A549 (cell line): ENCODE measurements around the gene KIFC3. TPM values are rescaled to one million over a fixed set of nuclear protein-coding genes. Genes with fewer than 3 reads are reported as not detected.

ENCODE experiments used
- ATAC-seq, 2 experiments: fragments of 200-7000 bp in 1 of 2; fragments of >200 bp in 1 of 2; cut with Nextera tagmentation in 1 of 2; cut with Tn5 transposase in 1 of 2; 3 replicates each; pipeline versions ENCODE4 v1.8.0 to v1.9.1; 2018 to 2020; ENCODE audit warnings: mild to moderate bottlenecking in 1 of 2, moderate library complexity in 1 of 2
- CTCF ChIA-PET: fragments of 300-600 bp; sonication (Branson Sonifier 250); formaldehyde crosslinking; extraction: SDS; loops from one replicate; lab custom pipeline; 2021; ENCODE audit warnings: antibody characterized with exemption, inconsistent platforms; lab: Yijun Ruan, JAX
- POLR2A ChIA-PET: fragments of 350-600 bp; formaldehyde crosslinking; extraction: SDS; loops from one replicate; lab custom pipeline; 2021; ENCODE audit warnings: antibody characterized with exemption, inconsistent platforms; lab: Yijun Ruan, JAX
- DNase-seq, 2 experiments: peaks; one replicate each; pipeline versions ENCODE4 v3.0.0 to v3.0.0-alpha.2; 2011 to 2016; ENCODE audit warnings: low read depth in 1 of 2, low spot score in 1 of 2
- FAIRE-seq: peaks from 2 replicates; lab custom pipeline; 2011; peaks lifted over from hg19 to GRCh38; lab: Jason Lieb, UNC
- H3K27ac ChIP-seq, 2 experiments: fragments of >200 bp; sonication (Bioruptor Twin); formaldehyde crosslinking; 3 replicates each; pipeline ENCODE4 v1.5.1; 2016 to 2017
- H3K4me1 ChIP-seq: fragments of >200 bp; sonication (Bioruptor Twin); formaldehyde crosslinking; 3 replicates; pipeline ENCODE4 v1.6.1; 2016
- H3K4me2 ChIP-seq: fragments of >200 bp; sonication (Bioruptor Twin); formaldehyde crosslinking; 3 replicates; pipeline ENCODE4 v1.6.1; 2016
- H3K4me3 ChIP-seq: fragments of >200 bp; sonication (Bioruptor Twin); formaldehyde crosslinking; 3 replicates; pipeline ENCODE4 v1.5.1; 2016
- H3K9me3 ChIP-seq: fragments of >200 bp; sonication (Bioruptor Twin); formaldehyde crosslinking; 3 replicates; pipeline ENCODE4 v1.6.1; 2016
- BHLHE40 ChIP-seq: IDR thresholded peaks from 2 replicates; pipeline ENCODE4 v1.6.1; 2012; ENCODE audit warnings: low read depth, low read length, inconsistent platforms
- CHD4 ChIP-seq: fragments of 200-600 bp; sonication (generic); IDR thresholded peaks from 2 replicates; pipeline ENCODE4 v1.6.1; 2016; ENCODE audit warnings: antibody characterized with exemption, mild to moderate bottlenecking, borderline replicate concordance
- EHF ChIP-seq: fragments of 250-450 bp; sonication (Bioruptor Pico); IDR thresholded peaks from 2 replicates; pipeline ENCODE4 v1.5.0; 2020; ENCODE audit warnings: mild to moderate bottlenecking
- EHMT2 ChIP-seq: fragments of 200-600 bp; sonication (generic); IDR thresholded peaks from 2 replicates; pipeline ENCODE4 v1.6.1; 2016; ENCODE audit warnings: antibody characterized with exemption, low read depth, mild to moderate bottlenecking, moderate library complexity
- EP300 ChIP-seq, 2 experiments: fragments of >200 bp; sonication (Bioruptor Twin); formaldehyde crosslinking; IDR thresholded peaks; 2 replicates in 1 of 2; 3 replicates in 1 of 2; pipeline ENCODE4 v1.6.1; 2016 to 2017
- HDAC2 ChIP-seq: fragments of 200-600 bp; sonication (generic); IDR thresholded peaks from 2 replicates; pipeline ENCODE4 v1.6.1; 2016
- HOXB5 ChIP-seq: fragments of 250-450 bp; sonication (Bioruptor Pico); IDR thresholded peaks from 2 replicates; pipeline ENCODE4 v1.5.0; 2020; ENCODE audit warnings: mild to moderate bottlenecking, moderate library complexity
- JUN ChIP-seq, 2 experiments: fragments of >200 bp; sonication (Bioruptor Twin); formaldehyde crosslinking; IDR thresholded peaks; 2 replicates in 1 of 2; 3 replicates in 1 of 2; pipeline ENCODE4 v1.6.1; 2016 to 2017
- KDM5A ChIP-seq: fragments of 200-600 bp; sonication (generic); IDR thresholded peaks from 2 replicates; pipeline ENCODE4 v1.6.1; 2016; ENCODE audit warnings: antibody characterized with exemption, mild to moderate bottlenecking
- MAZ ChIP-seq: fragments of 150-350 bp; IDR thresholded peaks from 2 replicates; pipeline ENCODE4 v1.6.1; 2014; ENCODE audit warnings: antibody characterized with exemption, low read depth, low read length, borderline replicate concordance
- MYC ChIP-seq: IDR thresholded peaks from 2 replicates; pipeline ENCODE4 v1.6.1; 2012; ENCODE audit warnings: mild to moderate bottlenecking, inconsistent platforms, low read length, improper control_type of control experiment, borderline replicate concordance
- NR3C1 ChIP-seq: fragments of >200 bp; sonication (Bioruptor Twin); formaldehyde crosslinking; IDR thresholded peaks from 3 replicates; pipeline ENCODE4 v1.6.1; 2017
- SMC3 ChIP-seq: fragments of >200 bp; sonication (Bioruptor Twin); formaldehyde crosslinking; IDR thresholded peaks from 3 replicates; pipeline ENCODE4 v1.6.1; 2018; ENCODE audit warnings: inconsistent platforms
- ZC3H11A ChIP-seq: fragments of 450-650 bp; IDR thresholded peaks from 2 replicates; pipeline ENCODE4 v1.6.1; 2014; ENCODE audit warnings: antibody characterized with exemption, mild to moderate bottlenecking
- ZFP36 ChIP-seq: fragments of 450-650 bp; IDR thresholded peaks from 2 replicates; pipeline ENCODE4 v1.6.1; 2014; ENCODE audit warnings: borderline replicate concordance; ENCODE audit not compliant: partially characterized antibody
- ZNF302 ChIP-seq: fragments of 250-450 bp; sonication (Bioruptor Pico); IDR thresholded peaks from 2 replicates; pipeline ENCODE4 v1.9.0; 2021; ENCODE audit warnings: inconsistent platforms, mild to moderate bottlenecking, moderate library complexity
- WGBS: methylation state at CpG from one replicate; pipeline ENCODE4 v1.1.6; 2017; ENCODE audit errors: missing lambda C conversion rate; 5-methylcytosine and 5-hydroxymethylcytosine counted together
- polyA plus RNA-seq, 4 experiments: library from polyadenylated mRNA; depleted of rRNA in 3 of 4; stranded (reverse); fragments of >200 nt; fragmentation: RNase III in 1 of 4; extraction: RNeasy Plus Mini Kit Qiagen cat#74134 plus additional on column Dnase treatment in 1 of 4; gene quantifications; 2 replicates in 3 of 4; 3 replicates in 1 of 4; pipeline ENCODE4 v1.2.3, GENCODE V29; 2011 to 2017
- TF ChIP-seq, protein P1 (sequence below): fragments of >200 bp; sonication (Bioruptor Twin); formaldehyde crosslinking; IDR thresholded peaks from 3 replicates; pipeline ENCODE4 v1.5.1; 2016
- TF ChIP-seq, protein P2 (sequence below): fragments of >200 bp; sonication (Bioruptor Twin); formaldehyde crosslinking; IDR thresholded peaks from 3 replicates; pipeline ENCODE4 v1.6.1; 2016
- TF ChIP-seq, protein P3 (sequence below): fragments of >200 bp; sonication (Bioruptor Twin); formaldehyde crosslinking; IDR thresholded peaks from 2 replicates; pipeline ENCODE4 v1.6.1; 2016
- TF ChIP-seq, protein P4 (sequence below): fragments of 250-450 bp; sonication (Bioruptor Pico); IDR thresholded peaks from 2 replicates; pipeline ENCODE4 v1.5.0; 2020; ENCODE audit warnings: low read depth, mild to moderate bottlenecking, moderate library complexity
- TF ChIP-seq, protein P5 (sequence below): IDR thresholded peaks from 2 replicates; pipeline ENCODE4 v1.6.1; 2012; ENCODE audit warnings: low read depth, borderline replicate concordance

The KIFC3 gene
- polyA plus RNA-seq, 2 of the 4 experiments (the other 2 are of a cell fraction), result 128 to 178 TPM

DNA sequence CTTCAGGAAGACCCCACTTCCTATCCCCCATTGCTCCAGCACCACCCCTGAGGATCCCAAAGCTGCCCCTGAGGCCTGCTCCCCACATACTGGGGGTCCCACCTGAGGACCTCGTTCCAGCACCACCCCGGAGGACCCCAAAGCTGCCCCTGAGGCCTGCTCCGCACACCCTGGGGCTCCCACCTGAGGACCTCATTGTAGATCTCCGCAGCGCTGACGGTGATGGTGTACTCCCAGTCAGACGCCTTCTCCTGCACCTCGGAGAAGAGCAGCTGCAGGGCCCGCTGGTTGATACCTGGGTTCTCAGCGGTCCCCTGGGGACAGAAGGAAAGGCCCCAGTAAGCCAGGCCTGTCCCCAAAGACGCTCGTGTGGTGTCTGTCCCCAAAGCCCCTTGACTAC, 40.3 kb downstream of the KIFC3 start (continued):
- TF ChIP-seq, protein P1, sequence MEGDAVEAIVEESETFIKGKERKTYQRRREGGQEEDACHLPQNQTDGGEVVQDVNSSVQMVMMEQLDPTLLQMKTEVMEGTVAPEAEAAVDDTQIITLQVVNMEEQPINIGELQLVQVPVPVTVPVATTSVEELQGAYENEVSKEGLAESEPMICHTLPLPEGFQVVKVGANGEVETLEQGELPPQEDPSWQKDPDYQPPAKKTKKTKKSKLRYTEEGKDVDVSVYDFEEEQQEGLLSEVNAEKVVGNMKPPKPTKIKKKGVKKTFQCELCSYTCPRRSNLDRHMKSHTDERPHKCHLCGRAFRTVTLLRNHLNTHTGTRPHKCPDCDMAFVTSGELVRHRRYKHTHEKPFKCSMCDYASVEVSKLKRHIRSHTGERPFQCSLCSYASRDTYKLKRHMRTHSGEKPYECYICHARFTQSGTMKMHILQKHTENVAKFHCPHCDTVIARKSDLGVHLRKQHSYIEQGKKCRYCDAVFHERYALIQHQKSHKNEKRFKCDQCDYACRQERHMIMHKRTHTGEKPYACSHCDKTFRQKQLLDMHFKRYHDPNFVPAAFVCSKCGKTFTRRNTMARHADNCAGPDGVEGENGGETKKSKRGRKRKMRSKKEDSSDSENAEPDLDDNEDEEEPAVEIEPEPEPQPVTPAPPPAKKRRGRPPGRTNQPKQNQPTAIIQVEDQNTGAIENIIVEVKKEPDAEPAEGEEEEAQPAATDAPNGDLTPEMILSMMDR, result no peak
- TF ChIP-seq, all 56 proteins: peak for 0

DNA sequence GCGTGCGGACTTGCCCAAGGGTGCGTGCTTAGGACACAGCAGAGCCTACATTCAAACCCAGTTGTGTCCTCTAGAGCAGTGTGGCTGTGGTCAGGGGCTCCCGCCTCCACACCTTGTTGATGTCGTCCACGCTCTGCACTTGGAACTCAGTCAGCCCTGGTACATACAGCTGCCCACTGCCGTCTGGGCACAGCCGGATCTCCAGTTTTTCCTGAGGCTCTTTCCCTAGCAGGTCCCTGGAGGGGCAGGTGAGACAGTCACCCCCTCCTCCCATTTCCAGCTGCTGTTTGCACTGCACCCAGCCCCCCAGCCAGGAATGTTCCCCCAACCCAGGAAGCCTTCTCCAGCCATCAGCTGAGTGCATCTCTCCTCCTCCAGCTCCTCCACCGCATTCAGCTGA, 41.0 kb downstream of the KIFC3 start:
- 83% methylated on average over 9 of the region's 9 CpGs for WGBS
- Histone ChIP-seq H3K4me3 (no peak overlapping the region), H3K4me2 (no peak overlapping the region), H3K27ac (peak overlapping the region in 1 of 2 experiments; percentile 92; a peak in 3 of 6 replicates), H3K9me3 (no peaks in the 10 kb centered on the region), H3K4me1 (peaks cover 96% of the 10 kb centered on the region)
- DNase-seq (no peak), ATAC-seq (no peak), FAIRE-seq (no peak)
- no peak for TF ChIP-seq HOXB5 (CRISPR knock-in tag)
- no peak for TF ChIP-seq JUN (IDR thresholded peaks at IDR 0.05)
- no peak for TF ChIP-seq HDAC2
- no peak for TF ChIP-seq BHLHE40
- TF ChIP-seq ZFP36, result no peak
- no peak for TF ChIP-seq EHF (CRISPR knock-in tag)
- TF ChIP-seq, protein P2, sequence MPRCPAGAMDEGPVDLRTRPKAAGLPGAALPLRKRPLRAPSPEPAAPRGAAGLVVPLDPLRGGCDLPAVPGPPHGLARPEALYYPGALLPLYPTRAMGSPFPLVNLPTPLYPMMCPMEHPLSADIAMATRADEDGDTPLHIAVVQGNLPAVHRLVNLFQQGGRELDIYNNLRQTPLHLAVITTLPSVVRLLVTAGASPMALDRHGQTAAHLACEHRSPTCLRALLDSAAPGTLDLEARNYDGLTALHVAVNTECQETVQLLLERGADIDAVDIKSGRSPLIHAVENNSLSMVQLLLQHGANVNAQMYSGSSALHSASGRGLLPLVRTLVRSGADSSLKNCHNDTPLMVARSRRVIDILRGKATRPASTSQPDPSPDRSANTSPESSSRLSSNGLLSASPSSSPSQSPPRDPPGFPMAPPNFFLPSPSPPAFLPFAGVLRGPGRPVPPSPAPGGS, result no peak
- ChIA-PET CTCF (interaction anchor here (0.6 to 6.9 kb wide), 8 partner anchors 8 to 237 kb away, joined by 3 to 96 read pairs (median 4); partner anchors contain the start of gene KIFC3), POLR2A (no interaction called here)

DNA sequence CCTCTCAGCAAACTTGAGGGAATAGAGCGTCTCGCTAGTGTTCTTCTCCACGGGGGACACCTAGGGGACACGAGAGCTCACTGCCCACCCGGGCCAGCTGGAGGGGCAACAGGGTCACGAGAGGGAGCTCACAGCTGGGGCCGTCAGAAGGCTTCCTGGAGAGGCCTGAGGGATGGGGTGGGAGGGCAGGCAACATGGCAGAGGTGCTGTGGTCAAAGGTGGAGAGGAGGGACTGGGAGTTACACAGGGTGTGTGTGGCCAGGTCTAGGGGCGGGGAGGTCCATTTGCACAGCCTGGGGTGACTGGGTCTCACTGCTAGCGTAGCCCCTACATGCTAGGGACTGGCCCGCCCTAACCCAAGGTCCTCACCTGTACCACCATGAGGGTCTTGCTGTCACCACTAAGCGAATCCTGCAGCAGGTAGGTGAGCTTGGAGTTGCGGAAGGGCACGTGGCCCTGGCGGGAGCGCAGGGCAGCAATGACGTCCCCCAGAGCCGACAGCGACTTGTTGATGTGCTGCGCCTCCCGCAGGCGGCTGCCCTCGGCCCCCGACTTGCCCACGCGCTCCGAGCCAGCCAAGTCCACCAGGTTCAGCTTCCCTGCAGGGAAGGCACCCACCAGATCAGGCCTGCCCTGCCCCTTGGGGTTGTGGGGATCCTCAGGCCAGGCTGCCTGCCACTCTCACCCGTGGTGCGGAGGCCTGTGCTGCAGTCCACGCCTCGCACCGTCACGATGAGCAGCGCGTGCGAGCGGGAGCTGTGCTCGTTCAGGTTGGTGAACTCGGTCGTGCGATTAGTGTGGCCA, 41.7 kb downstream of the KIFC3 start:
- ChIA-PET CTCF (interaction anchor here (0.7 to 7.9 kb wide), 12 partner anchors 9 to 241 kb away, joined by 3 to 96 read pairs (median 4); partner anchors contain the start of genes KIFC3 and USB1), POLR2A (interaction anchor here (1.0 to 1.1 kb wide), 2 partner anchors 25 to 26 kb away, joined by 3 read pairs; partner anchors contain the start of gene KATNB1)
- FAIRE-seq (no peak), DNase-seq (no peak), ATAC-seq (no peak)
- Histone ChIP-seq H3K4me3 (no peak overlapping the region), H3K4me2 (no peak overlapping the region), H3K27ac (peak overlapping the region in 1 of 2 experiments; percentile 92; a peak in 3 of 6 replicates), H3K4me1 (peaks cover 94% of the 10 kb centered on the region), H3K9me3 (no peaks in the 10 kb centered on the region)
- TF ChIP-seq KDM5A, result no peak
- no peak for TF ChIP-seq EHMT2
- no peak for TF ChIP-seq SMC3
- TF ChIP-seq MAZ, result no peak
- no peak for TF ChIP-seq MYC
- no peak for TF ChIP-seq EP300 (IDR thresholded peaks at IDR 0.05)
- TF ChIP-seq, protein P3, sequence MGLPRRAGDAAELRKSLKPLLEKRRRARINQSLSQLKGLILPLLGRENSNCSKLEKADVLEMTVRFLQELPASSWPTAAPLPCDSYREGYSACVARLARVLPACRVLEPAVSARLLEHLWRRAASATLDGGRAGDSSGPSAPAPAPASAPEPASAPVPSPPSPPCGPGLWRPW, result no peak
- TF ChIP-seq CHD4, result no peak
- TF ChIP-seq, protein P4, sequence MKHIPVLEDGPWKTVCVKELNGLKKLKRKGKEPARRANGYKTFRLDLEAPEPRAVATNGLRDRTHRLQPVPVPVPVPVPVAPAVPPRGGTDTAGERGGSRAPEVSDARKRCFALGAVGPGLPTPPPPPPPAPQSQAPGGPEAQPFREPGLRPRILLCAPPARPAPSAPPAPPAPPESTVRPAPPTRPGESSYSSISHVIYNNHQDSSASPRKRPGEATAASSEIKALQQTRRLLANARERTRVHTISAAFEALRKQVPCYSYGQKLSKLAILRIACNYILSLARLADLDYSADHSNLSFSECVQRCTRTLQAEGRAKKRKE (CRISPR knock-in tag), result no peak
- TF ChIP-seq ZNF302 (CRISPR knock-in tag), result no peak
- TF ChIP-seq ZC3H11A, result no peak
- TF ChIP-seq NR3C1, result no peak
- TF ChIP-seq, protein P5, sequence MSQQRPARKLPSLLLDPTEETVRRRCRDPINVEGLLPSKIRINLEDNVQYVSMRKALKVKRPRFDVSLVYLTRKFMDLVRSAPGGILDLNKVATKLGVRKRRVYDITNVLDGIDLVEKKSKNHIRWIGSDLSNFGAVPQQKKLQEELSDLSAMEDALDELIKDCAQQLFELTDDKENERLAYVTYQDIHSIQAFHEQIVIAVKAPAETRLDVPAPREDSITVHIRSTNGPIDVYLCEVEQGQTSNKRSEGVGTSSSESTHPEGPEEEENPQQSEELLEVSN, result no peak
- whole genome bisulfite sequencing, result 90% methylated on average over 30 of the region's 40 CpGs
